ENCODE measurements around the gene EFR3B.
A peak's percentile ranks its signal among the peaks of the same experiment; 100 is the strongest.

Gene EFR3B

GRCh38 chr2:25168256-25169072, 126.6 kb downstream of the EFR3B start, which contains the start of gene POMC:
TSS of gene POMC (minus strand) at chr2:25168580. CDS start at chr2:25164772, 3,808 bp downstream.
- Mint-ChIP-seq H3K36me3 (ENCODE audit: low read depth) (no peaks in the 10 kb centered on the region), H3K27me3 (peaks cover 92% of the 10 kb centered on the region), H3K9me3 (no peaks in the 10 kb centered on the region), H3K27ac (no peak within 1 kb of the TSS), H3K4me3 (peak within 1 kb of the TSS; percentile 53), H3K4me1 (ENCODE audit: low read depth) (peaks cover 21% of the 10 kb centered on the region)
- intact Hi-C loops (cut with micrococcal nuclease): no loop called here

- Mint-ChIP-seq H3K36me3 (ENCODE audit: low read depth) (no peaks in the 10 kb centered on the region), H3K9me3 (no peaks in the 10 kb centered on the region), H3K4me3 (no peak overlapping the region), H3K27me3 (peaks cover 91% of the 10 kb centered on the region), H3K4me1 (ENCODE audit: low read depth) (peaks cover 23% of the 10 kb centered on the region), H3K27ac (no peak overlapping the region)
- intact Hi-C loops (cut with micrococcal nuclease): no loop called here
These were observed 127.2 kb downstream of the EFR3B start for GRCh38 chr2:25169073-25169470.

- Mint-ChIP-seq H3K4me3 (no peak overlapping the region), H3K27ac (no peak overlapping the region), H3K36me3 (ENCODE audit: low read depth) (no peaks in the 10 kb centered on the region), H3K4me1 (ENCODE audit: low read depth) (peaks cover 23% of the 10 kb centered on the region), H3K27me3 (peaks cover 85% of the 10 kb centered on the region), H3K9me3 (no peaks in the 10 kb centered on the region)
- intact Hi-C loops (cut with micrococcal nuclease): no loop called here
These were observed 129.0 kb downstream of the EFR3B start for GRCh38 chr2:25170888-25171287.

- intact Hi-C loops (cut with micrococcal nuclease): no loop called here
- no peak overlapping the region for H3K27ac Mint-ChIP-seq
- no peak overlapping the region for H3K4me3 Mint-ChIP-seq
- no peaks in the 10 kb centered on the region for H3K36me3 Mint-ChIP-seq (ENCODE audit: low read depth)
- H3K4me1 Mint-ChIP-seq (ENCODE audit: low read depth): peaks cover 33% of the 10 kb centered on the region
- peaks cover 69% of the 10 kb centered on the region for H3K27me3 Mint-ChIP-seq
- H3K9me3 Mint-ChIP-seq: no peaks in the 10 kb centered on the region
These were observed 131.8 kb downstream of the EFR3B start for GRCh38 chr2:25173719-25174118.

GRCh38 chr2:25174192-25174861, 132.5 kb downstream of the EFR3B start:
- peaks cover 68% of the 10 kb centered on the region for H3K27me3 Mint-ChIP-seq
- no peak overlapping the region for H3K27ac Mint-ChIP-seq
- intact Hi-C loops (cut with micrococcal nuclease): no loop called here
- no peaks in the 10 kb centered on the region for H3K9me3 Mint-ChIP-seq
- no peak overlapping the region for H3K4me3 Mint-ChIP-seq
- no peaks in the 10 kb centered on the region for H3K36me3 Mint-ChIP-seq (ENCODE audit: low read depth)
- H3K4me1 Mint-ChIP-seq (ENCODE audit: low read depth): peaks cover 31% of the 10 kb centered on the region

- Mint-ChIP-seq H3K36me3 (ENCODE audit: low read depth) (no peaks in the 10 kb centered on the region), H3K27me3 (peaks cover 54% of the 10 kb centered on the region), H3K4me3 (no peak overlapping the region), H3K4me1 (ENCODE audit: low read depth) (peaks cover 31% of the 10 kb centered on the region), H3K27ac (no peak overlapping the region), H3K9me3 (no peaks in the 10 kb centered on the region)
- intact Hi-C loops (cut with micrococcal nuclease): no loop called here
These were observed 134.3 kb downstream of the EFR3B start for GRCh38 chr2:25176138-25176537.

GRCh38 chr2:25176541-25177181, 134.8 kb downstream of the EFR3B start:
- Mint-ChIP-seq H3K27me3 (peaks cover 50% of the 10 kb centered on the region), H3K4me1 (ENCODE audit: low read depth) (peaks cover 31% of the 10 kb centered on the region), H3K36me3 (ENCODE audit: low read depth) (no peaks in the 10 kb centered on the region), H3K4me3 (no peak overlapping the region), H3K27ac (no peak overlapping the region), H3K9me3 (no peaks in the 10 kb centered on the region)
- intact Hi-C loops (cut with micrococcal nuclease): no loop called here

- H3K9me3 Mint-ChIP-seq: no peaks in the 10 kb centered on the region
- H3K27ac Mint-ChIP-seq: no peak overlapping the region
- no peak overlapping the region for H3K4me3 Mint-ChIP-seq
- intact Hi-C loops (cut with micrococcal nuclease): no loop called here
- no peaks in the 10 kb centered on the region for H3K36me3 Mint-ChIP-seq (ENCODE audit: low read depth)
- peaks cover 31% of the 10 kb centered on the region for H3K4me1 Mint-ChIP-seq (ENCODE audit: low read depth)
- peaks cover 46% of the 10 kb centered on the region for H3K27me3 Mint-ChIP-seq
These were observed 135.3 kb downstream of the EFR3B start for GRCh38 chr2:25177211-25177611.

GRCh38 chr2:25178976-25179375, 137.1 kb downstream of the EFR3B start:
- Mint-ChIP-seq H3K36me3 (ENCODE audit: low read depth) (no peaks in the 10 kb centered on the region), H3K27me3 (peaks cover 37% of the 10 kb centered on the region), H3K4me1 (ENCODE audit: low read depth) (peaks cover 23% of the 10 kb centered on the region), H3K4me3 (no peak overlapping the region), H3K9me3 (no peaks in the 10 kb centered on the region), H3K27ac (no peak overlapping the region)
- intact Hi-C loops (cut with micrococcal nuclease): no loop called here

GRCh38 chr2:25184254-25184653, 142.4 kb downstream of the EFR3B start:
- intact Hi-C loops (cut with micrococcal nuclease): no loop called here
- no peaks in the 10 kb centered on the region for H3K4me1 Mint-ChIP-seq (ENCODE audit: low read depth)
- H3K4me3 Mint-ChIP-seq: no peak overlapping the region
- no peaks in the 10 kb centered on the region for H3K9me3 Mint-ChIP-seq
- no peak overlapping the region for H3K27ac Mint-ChIP-seq
- peaks cover 19% of the 10 kb centered on the region for H3K27me3 Mint-ChIP-seq
- no peaks in the 10 kb centered on the region for H3K36me3 Mint-ChIP-seq (ENCODE audit: low read depth)

GRCh38 chr2:25187729-25188350, 146.0 kb downstream of the EFR3B start:
- H3K9me3 Mint-ChIP-seq: no peaks in the 10 kb centered on the region
- H3K4me1 Mint-ChIP-seq (ENCODE audit: low read depth): no peaks in the 10 kb centered on the region
- H3K36me3 Mint-ChIP-seq (ENCODE audit: low read depth): no peaks in the 10 kb centered on the region
- H3K27me3 Mint-ChIP-seq: peaks cover 14% of the 10 kb centered on the region
- intact Hi-C loops (cut with micrococcal nuclease): no loop called here
- no peak overlapping the region for H3K4me3 Mint-ChIP-seq
- no peak overlapping the region for H3K27ac Mint-ChIP-seq

GRCh38 chr2:25188405-25188804, 146.5 kb downstream of the EFR3B start:
- Mint-ChIP-seq H3K27me3 (peaks cover 14% of the 10 kb centered on the region), H3K4me1 (ENCODE audit: low read depth) (no peaks in the 10 kb centered on the region), H3K4me3 (no peak overlapping the region), H3K9me3 (no peaks in the 10 kb centered on the region), H3K36me3 (ENCODE audit: low read depth) (no peaks in the 10 kb centered on the region), H3K27ac (no peak overlapping the region)
- intact Hi-C loops (cut with micrococcal nuclease): no loop called here

GRCh38 chr2:25190536-25190935, 148.7 kb downstream of the EFR3B start:
- Mint-ChIP-seq H3K27ac (no peak overlapping the region), H3K27me3 (peaks cover 4% of the 10 kb centered on the region), H3K9me3 (no peaks in the 10 kb centered on the region), H3K4me3 (no peak overlapping the region), H3K36me3 (ENCODE audit: low read depth) (no peaks in the 10 kb centered on the region), H3K4me1 (ENCODE audit: low read depth) (no peaks in the 10 kb centered on the region)
- intact Hi-C loops (cut with micrococcal nuclease): loop anchor here (10.0 kb wide), 1 partner anchor 56 kb away; no protein-coding TSS in a partner anchor
